Measurements from ENCODE around the gene SPOCK2.

GRCh38 chr10:72079356-72079755 is 9.0 kb downstream of the SPOCK2 start:
- TF ChIP-seq CTCF (IDR thresholded peaks at IDR 0.05) = no peak
- TF ChIP-seq POLR2A (IDR thresholded peaks at IDR 0.05) = no peak

Measured in lower leg skin (tissue), 3 donors.